Esophagus muscularis mucosa (tissue), 4 donors: ENCODE data around the gene XPO5. TPM values are rescaled to one million over a fixed set of nuclear protein-coding genes. Genes with fewer than 3 reads are reported as not detected.
"Not testable (repeated sequence)": the region's sequence is repeated elsewhere in the genome, so short reads cannot be mapped to it uniquely, and the experiment has no call there.

Source experiments
- DNase-seq: peaks from one replicate; pipeline ENCODE4 v3.0.0-alpha.2; 2017; ENCODE audit errors: extremely low spot score
- H3K27ac ChIP-seq, 4 donors: fragments of 200-600 bp; sonication (generic); replicated peaks in 1 of 4; 1 replicate in 3 of 4; 2 replicates in 1 of 4; pipeline ENCODE4 v1.5.1; 2016 to 2019; ENCODE audit warnings: mild to moderate bottlenecking in 1 of 4
- H3K27me3 ChIP-seq, 4 donors: fragments of 200-600 bp; sonication (generic); one replicate each; pipeline versions ENCODE4 v1.5.1 to v1.6.0; 2016 to 2019
- H3K36me3 ChIP-seq, 4 donors: fragments of 200-600 bp; sonication (generic); one replicate each; pipeline ENCODE4 v1.5.1; 2016 to 2019
- H3K4me1 ChIP-seq, 4 donors: fragments of 200-600 bp; sonication (generic); one replicate each; pipeline ENCODE4 v1.5.1; 2016 to 2019
- H3K4me3 ChIP-seq, 4 donors: fragments of 200-600 bp; sonication (generic); 1 replicate in 2 of 4; 2 replicates in 2 of 4; pipeline ENCODE4 v1.5.1; 2016 to 2019; ENCODE audit warnings: mild to moderate bottlenecking in 4 of 4, moderate library complexity in 1 of 4
- H3K9me3 ChIP-seq, 4 donors: fragments of 200-600 bp; sonication (generic); 1 replicate in 3 of 4; 2 replicates in 1 of 4; pipeline ENCODE4 v1.5.1; 2016 to 2019
- CTCF ChIP-seq, 3 experiments: fragments of 200-600 bp in 2 of 3; fragments of 450-650 bp in 1 of 3; sonication (generic) in 2 of 3; IDR thresholded peaks; one replicate each; pipeline ENCODE4 v1.5.1; 2017 to 2019; ENCODE audit warnings: antibody characterized with exemption in 3 of 3, mild to moderate bottlenecking in 2 of 3, moderate library complexity in 1 of 3
- EP300 ChIP-seq: sonication (generic); formaldehyde crosslinking; IDR thresholded peaks from one replicate; pipeline ENCODE4 v1.6.1; 2017; ENCODE audit warnings: antibody characterized with exemption
- POLR2A ChIP-seq: fragments of 450-650 bp; IDR thresholded peaks from one replicate; pipeline ENCODE4 v1.6.1; 2017; ENCODE audit warnings: antibody characterized with exemption, moderate library complexity, mild to moderate bottlenecking, low read depth
- POLR2AphosphoS5 ChIP-seq, 2 donors: sonication (generic); formaldehyde crosslinking; IDR thresholded peaks; one replicate each; pipeline ENCODE4 v1.6.1; 2017; ENCODE audit warnings: antibody characterized with exemption in 2 of 2
- WGBS: methylation state at CpG from one replicate; pipeline ENCODE4 v1.1.5; 2018; 5-methylcytosine and 5-hydroxymethylcytosine counted together
- intact Hi-C: fragments of 100-400 bp; cut with DNase I; formaldehyde crosslinking; loops from one replicate; pipeline ENCODE4 v1.15.1; 2023
- total RNA-seq, 4 donors: library from RNA; depleted of rRNA; stranded (reverse); fragments of >200 nt; gene quantifications; one replicate each; pipeline versions ENCODE4 v1.1.0 to v1.2.1, GENCODE V29; 2016

XPO5 gene
- total RNA-seq, 4 donors from 2014 or later = 12.5 to 17.1 (median 15.7) TPM

GRCh38 chr6:43575105-43575771 lies 600 bp downstream of the XPO5 start:
- H3K4me3 ChIP-seq = peak overlapping the region; percentile 70 to 96 (median 83)
- H3K27ac ChIP-seq = peak overlapping the region; percentile 71 to 84 (median 77)
- intact Hi-C loops = no loop called here
- peak; percentile 92 for DNase-seq
- no peaks in the 10 kb centered on the region for H3K9me3 ChIP-seq
- no peaks in the 10 kb centered on the region for H3K27me3 ChIP-seq
- peaks cover 23 to 35% (median 32%) of the 10 kb centered on the region in 4 donors for H3K4me1 ChIP-seq
- TF ChIP-seq POLR2A = no peak
- no peak for TF ChIP-seq POLR2AphosphoS5 (IDR thresholded peaks at IDR 0.05)
- no peak for TF ChIP-seq EP300
- no peak for TF ChIP-seq CTCF (IDR thresholded peaks at IDR 0.05)
- H3K36me3 ChIP-seq = peaks cover 17 to 32% (median 24%) of the 10 kb centered on the region in 4 donors
- under 1% methylated on average over 38 of the region's 38 CpGs for WGBS

GRCh38 chr6:43572015-43572414 lies 3.8 kb downstream of the XPO5 start:
- intact Hi-C loops = no loop called here
- Histone ChIP-seq H3K27ac (no peak overlapping the region), H3K4me3 (no peak overlapping the region), H3K36me3 (peaks cover 46 to 64% (median 55%) of the 10 kb centered on the region in 4 donors), H3K4me1 (peaks cover 15 to 21% (median 17%) of the 10 kb centered on the region in 4 donors), H3K9me3 (no peaks in the 10 kb centered on the region), H3K27me3 (no peaks in the 10 kb centered on the region)
- TF ChIP-seq EP300 (no peak), CTCF (IDR thresholded peaks at IDR 0.05) (no peak), POLR2A (no peak), POLR2AphosphoS5 (IDR thresholded peaks at IDR 0.05) (no peak)
- WGBS = 90% methylated on average over 4 of the region's 4 CpGs
- no peak for DNase-seq

- no peaks in the 10 kb centered on the region for H3K9me3 ChIP-seq
- H3K27me3 ChIP-seq = no peaks in the 10 kb centered on the region
- no peak overlapping the region for H3K4me3 ChIP-seq
- peaks cover 57 to 74% (median 65%) of the 10 kb centered on the region in 4 donors for H3K36me3 ChIP-seq
- peaks cover 9 to 15% (median 11%) of the 10 kb centered on the region in 4 donors for H3K4me1 ChIP-seq
- 90% methylated on average over 5 of the region's 5 CpGs for WGBS
- no peak for DNase-seq
- no peak overlapping the region for H3K27ac ChIP-seq
- intact Hi-C loops = no loop called here
- TF ChIP-seq CTCF (IDR thresholded peaks at IDR 0.05) = no peak
- no peak for TF ChIP-seq POLR2A
- no peak for TF ChIP-seq EP300
- no peak for TF ChIP-seq POLR2AphosphoS5 (IDR thresholded peaks at IDR 0.05)
Measured at GRCh38 chr6:43570876-43571441, 4.9 kb downstream of the XPO5 start.

- H3K27ac ChIP-seq = no peak overlapping the region
- no peaks in the 10 kb centered on the region for H3K9me3 ChIP-seq
- no peaks in the 10 kb centered on the region for H3K4me1 ChIP-seq
- DNase-seq = no peak
- intact Hi-C loops = no loop called here
- H3K36me3 ChIP-seq = peaks cover 69 to 100% (median 98%) of the 10 kb centered on the region in 4 donors
- no peaks in the 10 kb centered on the region for H3K27me3 ChIP-seq
- H3K4me3 ChIP-seq = no peak overlapping the region
- no peak for TF ChIP-seq POLR2A
- TF ChIP-seq POLR2AphosphoS5 (IDR thresholded peaks at IDR 0.05) = no peak
- TF ChIP-seq EP300 = no peak
- TF ChIP-seq CTCF (IDR thresholded peaks at IDR 0.05) = no peak
Measured at GRCh38 chr6:43559328-43559727, 16.5 kb downstream of the XPO5 start.

- H3K27ac ChIP-seq, H3K4me3 ChIP-seq, H3K4me1 ChIP-seq, DNase-seq, H3K9me3 ChIP-seq, H3K27me3 ChIP-seq, intact Hi-C loops: not testable (repeated sequence)
- H3K36me3 ChIP-seq = peaks cover 58 to 100% (median 98%) of the 10 kb centered on the region in 4 donors
- WGBS = 97% methylated on average over 7 of the region's 7 CpGs
Measured at GRCh38 chr6:43557620-43558019, 18.2 kb downstream of the XPO5 start.
